Keratinocyte (primary cell): ENCODE data around the gene ILKAP. TPM values are rescaled to one million over a fixed set of nuclear protein-coding genes. Genes with fewer than 3 reads are reported as not detected.

Experiments
- DNase-seq: peaks from one replicate; pipeline ENCODE4 v3.0.0-alpha.2; 2011; ENCODE audit warnings: low read depth, missing footprints, low spot score
- FAIRE-seq: peaks from 2 replicates; lab custom pipeline; 2011; peaks lifted over from hg19 to GRCh38; lab: Jason Lieb, UNC
- H2AFZ ChIP-seq: 2 replicates; pipeline ENCODE4 v1.6.0; 2012; ENCODE audit warnings: low read length, control low read depth, inconsistent platforms; ENCODE audit not compliant: control insufficient read depth
- H3K27ac ChIP-seq: 2 replicates; pipeline ENCODE4 v1.5.1; 2011; ENCODE audit warnings: low read length; ENCODE audit not compliant: control insufficient read depth, insufficient read depth
- H3K27me3 ChIP-seq: 3 replicates; pipeline ENCODE4 v1.6.0; 2011; ENCODE audit warnings: low read length; ENCODE audit not compliant: control insufficient read depth, insufficient read depth; ENCODE audit errors: extremely low read depth
- H3K36me3 ChIP-seq, 2 experiments: 2 replicates in 1 of 2; 3 replicates in 1 of 2; pipeline ENCODE4 v1.5.1; 2011; ENCODE audit warnings: low read length in 2 of 2, mild to moderate bottlenecking in 1 of 2; ENCODE audit not compliant: control insufficient read depth in 2 of 2, insufficient read depth in 2 of 2; ENCODE audit errors: extremely low read depth in 1 of 2
- H3K4me1 ChIP-seq: 3 replicates; pipeline ENCODE4 v1.5.1; 2011; ENCODE audit warnings: low read length; ENCODE audit not compliant: control insufficient read depth, insufficient read depth; ENCODE audit errors: extremely low read depth
- H3K4me2 ChIP-seq: 3 replicates; pipeline ENCODE4 v1.6.0; 2011; ENCODE audit warnings: low read depth, low read length; ENCODE audit not compliant: control insufficient read depth, insufficient read depth; ENCODE audit errors: extremely low read depth
- H3K4me3 ChIP-seq, 3 experiments: fragments of 200-600 bp in 1 of 3; sonication (generic) in 1 of 3; 2 replicates in 2 of 3; 3 replicates in 1 of 3; pipeline ENCODE4 v1.5.1; 2011 to 2016; ENCODE audit warnings: low read length in 3 of 3, mild to moderate bottlenecking in 3 of 3, control low read depth in 2 of 3, inconsistent platforms in 1 of 3, low read depth in 1 of 3, mixed read lengths in 1 of 3, mixed run types in 1 of 3, moderate library complexity in 1 of 3; ENCODE audit not compliant: control insufficient read depth in 2 of 3, insufficient read depth in 2 of 3; ENCODE audit errors: extremely low read depth in 1 of 3
- H3K79me2 ChIP-seq: 2 replicates; pipeline ENCODE4 v1.6.0; 2012; ENCODE audit warnings: low read length; ENCODE audit not compliant: control insufficient read depth, insufficient read depth
- H3K9ac ChIP-seq: 3 replicates; pipeline ENCODE4 v1.6.0; 2011; ENCODE audit warnings: low read length; ENCODE audit not compliant: control insufficient read depth, insufficient read depth; ENCODE audit errors: extremely low read depth
- H3K9me1 ChIP-seq: 3 replicates; pipeline ENCODE4 v1.6.0; 2011; ENCODE audit warnings: low read length; ENCODE audit not compliant: control insufficient read depth, insufficient read depth; ENCODE audit errors: extremely low read depth
- H3K9me3 ChIP-seq: 2 replicates; pipeline ENCODE4 v1.5.1; 2012; ENCODE audit warnings: low read depth, low read length; ENCODE audit not compliant: control insufficient read depth
- H4K20me1 ChIP-seq: 3 replicates; pipeline ENCODE4 v1.6.0; 2011; ENCODE audit warnings: low read length; ENCODE audit not compliant: control insufficient read depth, insufficient read depth; ENCODE audit errors: extremely low read depth
- EZH2 ChIP-seq: IDR thresholded peaks from one replicate; pipeline ENCODE4 v1.6.1; 2012; ENCODE audit warnings: inconsistent platforms, mild to moderate bottlenecking, low read length, moderate library complexity
- dilution Hi-C: fragments of 300-500 bp; cut with MboI; formaldehyde crosslinking; loops from one replicate; pipeline ENCODE4 v1.7.0; 2020; ENCODE audit warnings: low sequenced_read_pairs; ENCODE audit not compliant: extremely low pct_ligation_motif_present
- polyA plus RNA-seq, 5 experiments: library from polyadenylated mRNA; depleted of rRNA in 3 of 5; stranded (reverse) in 3 of 5; stranded (forward) in 1 of 5; unstranded in 1 of 5; fragments of >200 nt; gene quantifications; 1 replicate in 1 of 5; 2 replicates in 3 of 5; 3 replicates in 1 of 5; pipeline versions ENCODE4 v1.2.1 to v1.2.3, GENCODE V29; 2011 to 2012; ENCODE audit warnings: missing spikeins in 2 of 5, low read depth in 1 of 5, low replicate concordance in 1 of 5
- TF ChIP-seq, protein P1 (sequence below), 3 experiments: IDR thresholded peaks in 1 of 3; conservative IDR thresholded peaks in 1 of 3; optimal IDR thresholded peaks in 1 of 3; 2 replicates in 2 of 3; 3 replicates in 1 of 3; pipeline versions ENCODE3 to v1.5.1; 2011; ENCODE audit warnings: low read length in 3 of 3, mild to moderate bottlenecking in 3 of 3, moderate library complexity in 2 of 3, control low read depth in 1 of 3, inconsistent platforms in 1 of 3; ENCODE audit not compliant: insufficient read depth in 2 of 3; ENCODE audit errors: extremely low read depth in 1 of 3

ILKAP gene
- polyA plus RNA-seq, 1 donor (not counting 4 experiments of a cell fraction or from before 2014, with no cell fraction given), result 39.1 TPM

DNA sequence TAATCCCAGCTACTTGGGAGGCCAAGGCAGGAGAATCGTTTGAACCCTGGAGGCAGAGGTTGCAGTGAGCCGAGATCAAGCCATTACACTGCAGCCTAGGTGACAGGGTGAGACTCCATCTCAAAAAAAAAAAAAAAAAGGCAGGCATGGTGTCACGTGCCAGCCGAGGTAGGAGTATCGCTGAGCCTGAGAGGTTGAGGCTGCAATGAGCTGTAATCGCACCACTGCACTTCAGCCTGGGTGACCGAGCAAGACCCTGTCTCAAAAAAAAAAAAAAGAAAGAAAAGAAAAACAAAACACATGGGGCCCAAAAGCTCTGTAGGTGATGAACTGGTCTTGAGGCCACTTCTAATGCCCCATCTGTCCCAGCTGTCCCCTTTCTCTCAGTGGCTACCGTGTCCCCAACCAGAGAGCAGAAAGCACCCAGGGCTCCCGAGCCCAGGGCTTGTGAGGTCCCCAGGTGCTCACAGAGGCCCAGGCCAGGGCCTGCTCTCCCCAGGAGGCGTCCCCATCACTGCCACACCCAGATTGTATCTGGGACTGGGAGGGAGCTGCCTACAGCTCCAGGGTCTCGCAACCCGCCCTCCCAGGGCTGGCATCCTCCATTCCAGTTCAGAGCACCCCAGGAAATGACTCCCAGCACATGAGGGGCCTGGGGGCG, 56.5 kb downstream of the ILKAP start:
- Histone ChIP-seq H3K4me3 (no peak overlapping the region), H3K27me3 (no peaks in the 10 kb centered on the region), H3K4me1 (peaks cover 20% of the 10 kb centered on the region), H4K20me1 (no peaks in the 10 kb centered on the region), H3K36me3 (no peaks in the 10 kb centered on the region), H2AFZ (no peak overlapping the region), H3K27ac (no peak overlapping the region), H3K79me2 (no peaks in the 10 kb centered on the region), H3K9ac (no peak overlapping the region), H3K9me1 (no peaks in the 10 kb centered on the region), H3K9me3 (no peaks in the 10 kb centered on the region), H3K4me2 (no peak overlapping the region)
- dilution Hi-C loops, result no loop called here
- no peak for DNase-seq
- no peak for TF ChIP-seq EZH2
- TF ChIP-seq, protein P1, sequence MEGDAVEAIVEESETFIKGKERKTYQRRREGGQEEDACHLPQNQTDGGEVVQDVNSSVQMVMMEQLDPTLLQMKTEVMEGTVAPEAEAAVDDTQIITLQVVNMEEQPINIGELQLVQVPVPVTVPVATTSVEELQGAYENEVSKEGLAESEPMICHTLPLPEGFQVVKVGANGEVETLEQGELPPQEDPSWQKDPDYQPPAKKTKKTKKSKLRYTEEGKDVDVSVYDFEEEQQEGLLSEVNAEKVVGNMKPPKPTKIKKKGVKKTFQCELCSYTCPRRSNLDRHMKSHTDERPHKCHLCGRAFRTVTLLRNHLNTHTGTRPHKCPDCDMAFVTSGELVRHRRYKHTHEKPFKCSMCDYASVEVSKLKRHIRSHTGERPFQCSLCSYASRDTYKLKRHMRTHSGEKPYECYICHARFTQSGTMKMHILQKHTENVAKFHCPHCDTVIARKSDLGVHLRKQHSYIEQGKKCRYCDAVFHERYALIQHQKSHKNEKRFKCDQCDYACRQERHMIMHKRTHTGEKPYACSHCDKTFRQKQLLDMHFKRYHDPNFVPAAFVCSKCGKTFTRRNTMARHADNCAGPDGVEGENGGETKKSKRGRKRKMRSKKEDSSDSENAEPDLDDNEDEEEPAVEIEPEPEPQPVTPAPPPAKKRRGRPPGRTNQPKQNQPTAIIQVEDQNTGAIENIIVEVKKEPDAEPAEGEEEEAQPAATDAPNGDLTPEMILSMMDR (optimal IDR thresholded peaks at IDR 0.05 in 1 of 3, IDR thresholded peaks at IDR 0.05 in 1 of 3, conservative IDR thresholded peaks at IDR 0.05 in 1 of 3; ENCODE audit: extremely low read depth in 1 of 3, insufficient read depth in 2 of 3, low read length in 3 of 3), result no peak
- no peak for FAIRE-seq

DNA sequence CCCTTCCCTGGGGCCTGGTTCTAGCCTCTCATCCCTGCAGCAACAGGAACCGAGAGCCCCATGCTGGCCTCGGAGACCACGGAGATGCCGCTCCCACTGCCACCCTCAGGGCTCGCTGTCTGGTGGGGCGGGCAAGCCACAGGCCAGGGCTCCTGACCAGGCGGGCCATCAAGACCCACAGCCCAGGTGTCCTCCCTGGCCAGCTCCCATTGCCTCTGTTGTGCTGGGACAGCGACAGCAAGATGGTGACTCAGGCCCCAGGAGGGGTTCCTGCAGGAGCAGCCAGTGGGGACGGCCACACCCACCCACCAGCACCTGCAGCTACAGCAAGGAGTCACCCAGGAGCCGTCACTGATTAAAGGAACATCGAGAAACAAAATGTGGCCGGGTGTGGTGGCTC, 57.6 kb downstream of the ILKAP start:
- H3K36me3 ChIP-seq, result no peaks in the 10 kb centered on the region
- H2AFZ ChIP-seq, result no peak overlapping the region
- H3K4me1 ChIP-seq, result peaks cover 30% of the 10 kb centered on the region
- DNase-seq, result no peak
- no peak overlapping the region for H3K4me2 ChIP-seq
- H4K20me1 ChIP-seq, result no peaks in the 10 kb centered on the region
- H3K9me3 ChIP-seq, result no peaks in the 10 kb centered on the region
- no peak overlapping the region for H3K4me3 ChIP-seq
- H3K9ac ChIP-seq, result no peak overlapping the region
- no peak for FAIRE-seq
- H3K9me1 ChIP-seq, result no peaks in the 10 kb centered on the region
- H3K79me2 ChIP-seq, result no peaks in the 10 kb centered on the region
- no peak for TF ChIP-seq EZH2
- TF ChIP-seq, protein P1 (optimal IDR thresholded peaks at IDR 0.05 in 1 of 3, IDR thresholded peaks at IDR 0.05 in 1 of 3, conservative IDR thresholded peaks at IDR 0.05 in 1 of 3; ENCODE audit: extremely low read depth in 1 of 3, insufficient read depth in 2 of 3, low read length in 3 of 3), result no peak
- dilution Hi-C loops, result no loop called here
- H3K27ac ChIP-seq, result no peak overlapping the region
- no peaks in the 10 kb centered on the region for H3K27me3 ChIP-seq
